Gastrocnemius medialis (tissue), 4 donors: ENCODE results near the gene CHCHD6. TPM values are rescaled to one million over a fixed set of nuclear protein-coding genes. Genes with fewer than 3 reads are reported as not detected.
A peak's percentile ranks its signal among the peaks of the same experiment; 100 is the strongest.

Experiments
- ATAC-seq, 2 donors: fragments of 150-250 bp; one replicate each; pipeline ENCODE4 v1.9.1; 2016
- DNase-seq, 2 donors: peaks; one replicate each; pipeline ENCODE4 v3.0.0-alpha.2; 2019
- H3K27ac ChIP-seq, 4 donors: fragments of 200-600 bp; sonication (generic); 1 replicate in 1 of 4; 2 replicates in 3 of 4; pipeline ENCODE4 v1.5.1; 2016 to 2018; ENCODE audit warnings: mild to moderate bottlenecking in 2 of 4, moderate library complexity in 1 of 4
- H3K27me3 ChIP-seq, 3 donors: fragments of 200-600 bp; sonication (generic) in 2 of 3; 1 replicate in 1 of 3; 2 replicates in 2 of 3; pipeline versions ENCODE4 v1.5.1 to v1.6.0; 2016 to 2019; ENCODE audit warnings: mild to moderate bottlenecking in 1 of 3, moderate library complexity in 1 of 3
- H3K36me3 ChIP-seq, 2 donors: fragments of 200-600 bp; sonication (generic) in 1 of 2; one replicate each; pipeline ENCODE4 v1.5.1; 2017 to 2018
- H3K4me1 ChIP-seq, 2 donors: fragments of 200-600 bp; sonication (generic) in 1 of 2; one replicate each; pipeline ENCODE4 v1.5.1; 2016 to 2017; ENCODE audit warnings: mild to moderate bottlenecking in 2 of 2
- H3K4me3 ChIP-seq, 4 donors: fragments of 200-600 bp; sonication (generic) in 3 of 4; 1 replicate in 1 of 4; 2 replicates in 3 of 4; pipeline ENCODE4 v1.5.1; 2016 to 2019; ENCODE audit warnings: mild to moderate bottlenecking in 2 of 4
- H3K9me3 ChIP-seq, 3 donors: fragments of 200-600 bp; sonication (generic) in 2 of 3; 1 replicate in 1 of 3; 2 replicates in 2 of 3; pipeline ENCODE4 v1.5.1; 2016 to 2019
- CTCF ChIP-seq, 5 experiments: fragments of 450-650 bp in 3 of 5; fragments of 200-600 bp in 2 of 5; sonication (generic) in 2 of 5; IDR thresholded peaks in 4 of 5; conservative IDR thresholded peaks in 1 of 5; 1 replicate in 4 of 5; 2 replicates in 1 of 5; pipeline ENCODE4 v1.5.1; 2016 to 2019; ENCODE audit warnings: antibody characterized with exemption in 5 of 5, mild to moderate bottlenecking in 3 of 5, moderate library complexity in 3 of 5
- POLR2A ChIP-seq, 2 donors: fragments of 450-650 bp; IDR thresholded peaks; one replicate each; pipeline ENCODE4 v1.6.1; 2017; ENCODE audit warnings: antibody characterized with exemption in 2 of 2, mild to moderate bottlenecking in 2 of 2, moderate library complexity in 2 of 2
- in situ Hi-C, 4 donors: fragments of 200-750 bp; cut with MboI; loops; one replicate each; pipeline versions ENCODE4 v1.15.0 to v1.8.0; 2017; ENCODE audit warnings: low sequenced_read_pairs in 4 of 4
- intact Hi-C: fragments of 100-400 bp; cut with DNase I; formaldehyde crosslinking; loops from one replicate; pipeline ENCODE4 v1.15.1; 2023; ENCODE audit warnings: low total_unique reads
- total RNA-seq, 4 donors: library from RNA; depleted of rRNA; stranded (reverse); fragments of >200 nt; gene quantifications; one replicate each; pipeline versions ENCODE4 v1.1.0 to v1.2.3, GENCODE V29; 2016

Gene CHCHD6
- total RNA-seq, 4 donors from 2014 or later: 2.7 to 4.2 (median 3.4) TPM

GRCh38 chr3:126656371-126657134 is 47.5 kb upstream of the CHCHD6 start:
- intact Hi-C loops (no loop called here), in situ Hi-C loops (no loop called here)
- Histone ChIP-seq H3K9me3 (no peaks in the 10 kb centered on the region), H3K27me3 (no peaks in the 10 kb centered on the region), H3K27ac (no peak overlapping the region), H3K36me3 (no peaks in the 10 kb centered on the region), H3K4me1 (peaks cover 7 to 10% of the 10 kb centered on the region in 2 donors), H3K4me3 (no peak overlapping the region)
- no peak for TF ChIP-seq CTCF (IDR thresholded peaks at IDR 0.05 in 4 of 5, conservative IDR thresholded peaks at IDR 0.05 in 1 of 5)
- no peak for ATAC-seq
- no peak for DNase-seq

DNA sequence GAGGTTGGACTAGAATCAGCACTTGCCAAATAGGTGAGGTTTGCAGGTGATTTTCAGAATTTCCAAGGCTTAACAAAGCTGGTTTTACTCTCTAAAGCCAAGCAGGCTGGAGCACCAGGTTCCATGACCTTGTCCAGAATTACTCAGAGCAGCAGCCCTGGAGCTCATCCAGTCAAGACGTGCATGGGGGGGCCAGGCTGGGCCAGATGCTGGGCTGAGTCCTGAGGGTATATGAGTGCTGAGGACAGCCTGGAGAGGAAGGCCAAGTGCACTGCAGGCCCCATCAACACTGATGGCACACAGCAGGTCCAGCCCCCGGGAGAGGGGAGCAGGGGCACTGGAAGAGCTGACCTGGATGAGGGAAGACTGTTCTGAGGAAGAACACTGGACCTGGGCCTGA is 46.1 kb upstream of the CHCHD6 start:
- Histone ChIP-seq H3K27me3 (no peaks in the 10 kb centered on the region), H3K4me1 (peaks cover 7 to 10% of the 10 kb centered on the region in 2 donors), H3K27ac (no peak overlapping the region), H3K9me3 (no peaks in the 10 kb centered on the region), H3K36me3 (no peaks in the 10 kb centered on the region), H3K4me3 (no peak overlapping the region)
- in situ Hi-C loops: no loop called here
- ATAC-seq (no peak), DNase-seq (no peak)
- intact Hi-C loops: no loop called here
- no peak for TF ChIP-seq POLR2A (IDR thresholded peaks at IDR 0.05)
- no peak for TF ChIP-seq CTCF (IDR thresholded peaks at IDR 0.05 in 4 of 5, conservative IDR thresholded peaks at IDR 0.05 in 1 of 5)

DNA sequence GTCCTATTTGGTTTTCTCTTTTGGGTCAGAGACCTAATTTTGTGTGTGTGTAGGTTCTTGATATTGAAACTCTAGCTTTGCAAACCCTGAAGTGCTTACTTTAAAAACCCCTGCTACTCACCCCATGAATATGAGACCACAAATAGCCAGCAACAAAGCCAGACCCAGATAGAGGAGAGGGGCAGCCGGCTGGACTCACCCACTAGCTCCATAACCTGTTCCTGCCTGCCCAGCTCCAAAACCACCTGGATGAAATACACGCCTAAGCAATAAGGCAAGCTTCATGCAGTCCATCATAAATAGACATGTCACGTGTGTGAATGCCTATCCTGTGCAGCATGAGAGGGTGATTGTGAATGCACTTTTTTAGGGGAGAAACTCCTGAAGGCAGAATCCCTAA is 45.5 kb upstream of the CHCHD6 start:
- Histone ChIP-seq H3K36me3 (no peaks in the 10 kb centered on the region), H3K4me1 (peaks cover 7% of the 10 kb centered on the region in 2 donors), H3K27ac (no peak overlapping the region), H3K4me3 (no peak overlapping the region), H3K9me3 (no peaks in the 10 kb centered on the region), H3K27me3 (no peaks in the 10 kb centered on the region)
- intact Hi-C loops (no loop called here), in situ Hi-C loops (no loop called here)
- ATAC-seq (no peak), DNase-seq (no peak)
- no peak for TF ChIP-seq CTCF (IDR thresholded peaks at IDR 0.05 in 4 of 5, conservative IDR thresholded peaks at IDR 0.05 in 1 of 5)
- no peak for TF ChIP-seq POLR2A (IDR thresholded peaks at IDR 0.05)

DNA sequence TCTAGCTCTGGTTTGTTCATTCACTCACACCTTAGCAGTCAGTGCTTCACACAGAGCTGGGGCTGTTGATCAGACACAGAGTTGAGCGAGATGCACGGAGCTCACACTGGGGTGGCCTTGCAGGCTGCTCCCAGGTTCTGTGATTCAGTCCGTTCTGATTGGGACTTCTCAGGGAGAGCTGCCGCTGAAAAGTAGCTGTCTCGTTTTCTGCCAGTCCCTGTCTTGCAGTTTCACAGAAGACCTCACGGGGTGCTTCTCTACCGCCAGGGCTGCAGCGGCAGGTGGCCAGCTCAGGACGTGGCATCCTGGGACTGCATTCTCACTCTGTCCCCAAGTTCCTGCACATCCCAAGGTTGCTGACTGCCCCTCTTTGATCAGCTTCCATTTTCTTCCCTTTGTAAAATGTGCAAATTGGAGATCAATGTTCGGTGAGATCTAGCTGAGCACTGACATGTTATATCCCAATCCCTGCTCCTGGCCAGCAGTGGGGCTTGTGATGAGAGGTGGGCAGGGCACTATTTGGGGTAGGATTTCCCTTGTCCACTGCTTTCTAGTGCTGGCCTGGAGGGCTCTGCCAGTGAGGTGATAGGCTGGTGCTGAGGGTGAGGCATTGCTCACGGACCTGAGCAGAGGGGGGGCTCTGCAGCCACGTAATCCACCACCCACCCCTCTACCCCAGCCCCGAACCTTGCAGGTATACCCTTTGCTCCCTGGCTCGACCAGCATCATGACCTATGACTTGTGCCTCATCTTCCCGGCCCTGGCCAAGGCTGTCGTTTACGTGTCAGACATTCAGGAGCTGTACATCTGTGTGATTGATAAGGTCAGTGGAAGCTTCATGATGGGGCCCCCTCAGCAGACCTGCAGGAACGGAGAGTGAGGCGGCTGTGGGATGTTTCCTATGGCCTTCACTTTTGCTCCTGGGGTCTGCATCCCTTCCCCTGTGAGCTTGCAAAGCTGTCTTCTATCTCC is 43.8 kb upstream of the CHCHD6 start:
- in situ Hi-C loops (no loop called here), intact Hi-C loops (no loop called here)
- Histone ChIP-seq H3K4me3 (no peak overlapping the region), H3K36me3 (no peaks in the 10 kb centered on the region), H3K9me3 (no peaks in the 10 kb centered on the region), H3K27me3 (no peaks in the 10 kb centered on the region), H3K27ac (no peak overlapping the region), H3K4me1 (no peaks in the 10 kb centered on the region)
- ATAC-seq (no peak), DNase-seq (no peak)
- TF ChIP-seq CTCF (IDR thresholded peaks at IDR 0.05 in 4 of 5, conservative IDR thresholded peaks at IDR 0.05 in 1 of 5): peak in 1 of 5 experiments; percentile 3
- TF ChIP-seq POLR2A (IDR thresholded peaks at IDR 0.05): no peak
